ENCODE results near the gene KRT82. TPM values are rescaled to one million over a fixed set of nuclear protein-coding genes. Genes with fewer than 3 reads are reported as not detected.
A peak's percentile ranks its signal among the peaks of the same experiment; 100 is the strongest.

KRT82 gene
- polyA plus RNA-seq, 1 of the 3 experiments (the other 2 are of a cell fraction), result not detected

- Histone ChIP-seq H3K4me3 (ENCODE audit: low read depth in 2 of 2, low read length in 1 of 2) (no peak overlapping the region), H4K20me1 (ENCODE audit: insufficient read depth) (no peaks in the 10 kb centered on the region), H3K9me3 (peaks cover 7% of the 10 kb centered on the region; the same call in 1 of the 2 replicates), H3K36me3 (replicated peaks in 1 of 2; ENCODE audit: control insufficient read depth in 1 of 2, insufficient read depth in 2 of 2, low read length in 1 of 2) (no peaks in the 10 kb centered on the region), H3F3A (replicated peaks; ENCODE audit: insufficient read depth) (no peaks in the 10 kb centered on the region), H2AFZ (ENCODE audit: low read depth) (no peak overlapping the region), H3K27me3 (ENCODE audit: insufficient read depth) (peaks cover 48% of the 10 kb centered on the region), H3K9ac (no peak overlapping the region), H3K9me2 (no peaks in the 10 kb centered on the region), H3K27ac (ENCODE audit: low read depth in 2 of 2, low read length in 1 of 2) (no peak overlapping the region), H3K4me2 (no peak overlapping the region), H3K79me2 (ENCODE audit: insufficient read depth) (no peaks in the 10 kb centered on the region), H3K4me1 (ENCODE audit: control insufficient read depth in 1 of 2, insufficient read depth in 2 of 2, low read depth in 1 of 2, low read length in 1 of 2) (no peaks in the 10 kb centered on the region; a peak in 1 of 4 replicates)
- ChIA-PET CTCF (interaction anchor here (0.8 to 6.5 kb wide), 4 partner anchors 130 to 502 kb away, joined by 3 to 58 read pairs (median 3); no protein-coding TSS in a partner anchor), POLR2A (no interaction called here)
- 27% methylated on average over 6 of the region's 8 CpGs for WGBS (ENCODE audit: low lambda C conversion rate)
- TF ChIP-seq JUND (IDR thresholded peaks at IDR 0.05), result no peak
- TF ChIP-seq FOSL2 (IDR thresholded peaks at IDR 0.05; ENCODE audit: borderline replicate concordance, low read depth), result no peak
- no peak for TF ChIP-seq RFX5 (IDR thresholded peaks at IDR 0.05; ENCODE audit: low read length)
- no peak for TF ChIP-seq RCOR1 (IDR thresholded peaks at IDR 0.05; ENCODE audit: low read length)
- TF ChIP-seq YY1 (IDR thresholded peaks at IDR 0.05; ENCODE audit: low read depth), result no peak
- no peak for TF ChIP-seq EZH2phosphoT487 (IDR thresholded peaks at IDR 0.05; ENCODE audit: borderline replicate concordance, low read depth)
- TF ChIP-seq, protein P1, sequence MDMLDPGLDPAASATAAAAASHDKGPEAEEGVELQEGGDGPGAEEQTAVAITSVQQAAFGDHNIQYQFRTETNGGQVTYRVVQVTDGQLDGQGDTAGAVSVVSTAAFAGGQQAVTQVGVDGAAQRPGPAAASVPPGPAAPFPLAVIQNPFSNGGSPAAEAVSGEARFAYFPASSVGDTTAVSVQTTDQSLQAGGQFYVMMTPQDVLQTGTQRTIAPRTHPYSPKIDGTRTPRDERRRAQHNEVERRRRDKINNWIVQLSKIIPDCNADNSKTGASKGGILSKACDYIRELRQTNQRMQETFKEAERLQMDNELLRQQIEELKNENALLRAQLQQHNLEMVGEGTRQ (IDR thresholded peaks at IDR 0.05; ENCODE audit: borderline replicate concordance, low read depth, low read length), result no peak
- DNase-seq, result no peak
Measured at GRCh38 chr12:52377266-52377665, 28.9 kb downstream of the KRT82 start.

DNA sequence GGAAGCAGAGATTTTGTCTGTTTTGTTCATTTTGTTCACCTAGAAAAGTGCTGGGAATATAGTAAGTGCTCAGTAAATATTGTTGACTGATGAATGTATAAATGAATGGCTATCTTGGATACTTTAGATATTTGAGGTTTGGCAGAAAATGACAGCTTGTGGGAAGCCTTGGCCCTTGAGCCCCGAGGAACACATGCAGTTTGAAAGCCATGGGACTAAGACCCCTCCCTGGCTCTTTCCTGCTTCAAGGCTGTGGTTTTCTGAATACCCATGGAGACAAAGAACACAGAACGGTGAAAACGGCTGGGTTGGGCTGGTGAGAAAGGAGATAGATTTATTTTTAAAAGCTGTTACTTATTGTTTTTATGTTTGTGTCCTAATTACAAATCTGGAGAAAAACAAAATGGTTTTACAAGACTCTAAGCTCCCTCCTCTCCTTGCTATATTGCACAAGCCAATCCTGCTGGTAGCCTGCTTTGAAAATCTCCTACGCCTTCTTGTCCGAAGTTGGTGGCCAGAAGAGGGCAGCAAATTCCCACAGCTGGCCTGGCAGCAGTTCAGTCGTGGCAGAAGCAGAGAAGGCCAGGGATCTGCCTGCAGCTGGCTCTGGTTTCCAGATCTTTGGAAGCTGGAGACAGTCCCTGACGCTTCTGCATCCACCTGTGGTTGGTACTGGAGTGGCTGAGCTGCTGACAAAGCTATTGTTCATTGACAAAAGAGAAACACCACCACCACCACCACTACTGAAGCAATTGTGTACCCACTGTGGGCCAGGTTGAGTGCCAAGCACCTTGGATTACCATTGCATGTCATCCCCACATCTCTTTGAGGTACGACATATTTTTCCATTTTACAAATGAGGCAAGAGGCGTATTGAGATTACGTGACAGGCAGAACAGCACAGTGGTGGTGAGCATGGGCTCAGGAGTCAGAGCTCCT lies 33.6 kb downstream of the KRT82 start:
- no peak overlapping the region for H3K27ac ChIP-seq (ENCODE audit: low read depth in 2 of 2, low read length in 1 of 2)
- POLR2A ChIA-PET, result no interaction called here
- TF ChIP-seq MXI1 (IDR thresholded peaks at IDR 0.05; ENCODE audit: low read depth, low read length) (no peak), ZBTB33 (IDR thresholded peaks at IDR 0.05; ENCODE audit: borderline replicate concordance, low read depth) (no peak), RAD21 (IDR thresholded peaks at IDR 0.05; ENCODE audit: low read length) (peak; percentile 94), POLR2AphosphoS5 (IDR thresholded peaks at IDR 0.05; ENCODE audit: low read depth, low read length) (no peak), USF1 (IDR thresholded peaks at IDR 0.05; ENCODE audit: borderline replicate concordance, low read depth) (no peak), RFX5 (IDR thresholded peaks at IDR 0.05; ENCODE audit: low read length) (no peak), CHD2 (IDR thresholded peaks at IDR 0.05; ENCODE audit: low read length, partially characterized antibody) (peak; percentile 11), GABPA (IDR thresholded peaks at IDR 0.05; ENCODE audit: low read depth) (no peak), TAF1 (IDR thresholded peaks at IDR 0.05; ENCODE audit: borderline replicate concordance, low read depth, low read length) (no peak), RCOR1 (IDR thresholded peaks at IDR 0.05; ENCODE audit: low read length) (no peak), MAX (IDR thresholded peaks at IDR 0.05; ENCODE audit: low read depth) (no peak), EZH2phosphoT487 (IDR thresholded peaks at IDR 0.05; ENCODE audit: borderline replicate concordance, low read depth) (no peak), YY1 (IDR thresholded peaks at IDR 0.05; ENCODE audit: low read depth) (no peak), TEAD4 (IDR thresholded peaks at IDR 0.05; ENCODE audit: borderline replicate concordance, insufficient read depth) (no peak)
- TF ChIP-seq, protein P1 (IDR thresholded peaks at IDR 0.05; ENCODE audit: borderline replicate concordance, low read depth, low read length), result no peak

More for the DNA sequence above, 33.6 kb downstream of the KRT82 start:
- Histone ChIP-seq H3K4me3 (ENCODE audit: low read depth in 2 of 2, low read length in 1 of 2) (peak overlapping the region in 1 of 2 experiments; percentile 43; a peak in 1 of 4 replicates), H3K27me3 (ENCODE audit: insufficient read depth) (peaks cover 48% of the 10 kb centered on the region), H3K9me3 (peaks cover 7% of the 10 kb centered on the region; the same call in 1 of the 2 replicates), H3F3A (replicated peaks; ENCODE audit: insufficient read depth) (no peaks in the 10 kb centered on the region), H3K36me3 (replicated peaks in 1 of 2; ENCODE audit: control insufficient read depth in 1 of 2, insufficient read depth in 2 of 2, low read length in 1 of 2) (no peaks in the 10 kb centered on the region), H3K4me1 (ENCODE audit: control insufficient read depth in 1 of 2, insufficient read depth in 2 of 2, low read depth in 1 of 2, low read length in 1 of 2) (no peaks in the 10 kb centered on the region), H3K79me2 (ENCODE audit: insufficient read depth) (no peaks in the 10 kb centered on the region), H3K9ac (no peak overlapping the region), H3K9me2 (no peaks in the 10 kb centered on the region), H4K20me1 (ENCODE audit: insufficient read depth) (no peaks in the 10 kb centered on the region), H2AFZ (ENCODE audit: low read depth) (no peak overlapping the region), H3K4me2 (no peak overlapping the region)
- peak; percentile 87 for DNase-seq
- CTCF ChIA-PET, result interaction anchor here (0.6 to 6.6 kb wide), 60 partner anchors 9 to 1726 kb away, joined by 3 to 111 read pairs (median 4); partner anchors contain the start of genes KRT5, KRT79 and KRT84
- 29% methylated on average over 10 of the region's 10 CpGs for WGBS (ENCODE audit: low lambda C conversion rate)

Data from SK-N-SH (cell line).